ENCODE results near the gene DCAF11.
A peak's percentile ranks its signal among the peaks of the same experiment; 100 is the strongest.

The DCAF11 gene

GRCh38 chr14:24121210-24121609 is 6.6 kb downstream of the DCAF11 start:
- no peak for DNase-seq (ENCODE audit: low read depth)
- TF ChIP-seq, protein P1, sequence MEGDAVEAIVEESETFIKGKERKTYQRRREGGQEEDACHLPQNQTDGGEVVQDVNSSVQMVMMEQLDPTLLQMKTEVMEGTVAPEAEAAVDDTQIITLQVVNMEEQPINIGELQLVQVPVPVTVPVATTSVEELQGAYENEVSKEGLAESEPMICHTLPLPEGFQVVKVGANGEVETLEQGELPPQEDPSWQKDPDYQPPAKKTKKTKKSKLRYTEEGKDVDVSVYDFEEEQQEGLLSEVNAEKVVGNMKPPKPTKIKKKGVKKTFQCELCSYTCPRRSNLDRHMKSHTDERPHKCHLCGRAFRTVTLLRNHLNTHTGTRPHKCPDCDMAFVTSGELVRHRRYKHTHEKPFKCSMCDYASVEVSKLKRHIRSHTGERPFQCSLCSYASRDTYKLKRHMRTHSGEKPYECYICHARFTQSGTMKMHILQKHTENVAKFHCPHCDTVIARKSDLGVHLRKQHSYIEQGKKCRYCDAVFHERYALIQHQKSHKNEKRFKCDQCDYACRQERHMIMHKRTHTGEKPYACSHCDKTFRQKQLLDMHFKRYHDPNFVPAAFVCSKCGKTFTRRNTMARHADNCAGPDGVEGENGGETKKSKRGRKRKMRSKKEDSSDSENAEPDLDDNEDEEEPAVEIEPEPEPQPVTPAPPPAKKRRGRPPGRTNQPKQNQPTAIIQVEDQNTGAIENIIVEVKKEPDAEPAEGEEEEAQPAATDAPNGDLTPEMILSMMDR (IDR thresholded peaks at IDR 0.05; ENCODE audit: insufficient read depth, low read depth, low read length, missing control alignments): no peak
- H3K4me3 ChIP-seq (ENCODE audit: low read depth, low read length): no peak overlapping the region

- no peak for DNase-seq (ENCODE audit: low read depth)
- TF ChIP-seq, protein P1 (IDR thresholded peaks at IDR 0.05; ENCODE audit: insufficient read depth, low read depth, low read length, missing control alignments): no peak
- no peak overlapping the region for H3K4me3 ChIP-seq (ENCODE audit: low read depth, low read length)
These were observed 7.8 kb downstream of the DCAF11 start for GRCh38 chr14:24122416-24122815.

GRCh38 chr14:24122898-24123297 is 8.3 kb downstream of the DCAF11 start:
- H3K4me3 ChIP-seq (ENCODE audit: low read depth, low read length): no peak overlapping the region
- TF ChIP-seq, protein P1 (IDR thresholded peaks at IDR 0.05; ENCODE audit: insufficient read depth, low read depth, low read length, missing control alignments): no peak
- DNase-seq (ENCODE audit: low read depth): no peak

DNA sequence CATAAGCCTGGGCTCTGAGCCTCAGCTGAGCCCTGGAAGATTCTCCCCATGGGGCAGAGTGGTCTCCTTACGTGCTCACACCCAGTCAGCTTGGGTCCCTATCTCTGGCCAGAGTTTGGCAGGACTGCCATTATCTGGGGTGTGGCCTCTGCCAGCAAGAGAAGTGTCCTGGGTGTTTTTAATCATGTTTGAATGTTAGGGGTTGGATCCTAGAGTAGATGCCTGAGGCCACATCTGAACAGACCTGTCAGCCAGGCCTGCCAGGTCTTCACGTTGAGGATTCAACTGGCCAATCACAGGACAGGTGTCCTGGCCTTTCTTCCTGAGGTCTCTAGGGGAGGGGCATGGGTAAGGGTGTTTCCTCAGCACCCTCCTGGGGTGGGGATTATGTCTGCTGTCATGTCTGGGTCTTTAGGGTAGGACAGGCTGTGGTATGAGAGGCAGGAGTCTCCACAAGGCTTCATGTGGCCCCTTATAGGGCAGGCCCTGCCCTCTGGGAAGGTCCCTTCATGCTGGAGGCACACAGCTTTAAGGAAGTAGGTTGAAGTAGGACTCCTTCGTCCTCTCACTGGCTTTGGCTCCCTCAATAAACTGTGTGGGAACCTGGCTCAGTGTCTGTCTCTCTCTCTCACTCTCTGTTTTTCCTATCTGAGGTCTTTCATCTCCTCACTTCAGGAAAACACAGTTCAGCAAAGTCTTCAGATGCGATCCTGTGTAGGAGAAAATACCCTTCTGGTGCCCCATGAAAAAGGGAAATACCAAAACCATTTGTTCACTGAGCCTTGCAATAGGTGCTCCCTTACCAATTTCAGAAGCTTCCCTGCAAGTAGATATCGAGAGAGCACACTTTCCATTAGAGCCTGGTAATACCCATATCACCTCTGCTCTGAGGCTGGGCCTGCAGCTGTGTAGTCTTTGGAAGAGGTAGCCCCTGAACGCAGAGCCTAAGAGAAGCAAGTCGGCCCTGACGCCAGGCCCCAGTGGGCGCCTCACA is 9.1 kb downstream of the DCAF11 start:
- DNase-seq (ENCODE audit: low read depth): peak; percentile 67
- TF ChIP-seq, protein P1 (IDR thresholded peaks at IDR 0.05; ENCODE audit: insufficient read depth, low read depth, low read length, missing control alignments): no peak
- no peak overlapping the region for H3K4me3 ChIP-seq (ENCODE audit: low read depth, low read length)

- DNase-seq (ENCODE audit: low read depth): no peak
- TF ChIP-seq, protein P1 (IDR thresholded peaks at IDR 0.05; ENCODE audit: insufficient read depth, low read depth, low read length, missing control alignments): no peak
These were observed 12.4 kb downstream of the DCAF11 start for GRCh38 chr14:24126939-24127338.

GRCh38 chr14:24127673-24128072 is 13.1 kb downstream of the DCAF11 start:
- peak; percentile 35 for DNase-seq (ENCODE audit: low read depth)
- no peak overlapping the region for H3K4me3 ChIP-seq (ENCODE audit: low read depth, low read length)
- TF ChIP-seq, protein P1 (IDR thresholded peaks at IDR 0.05; ENCODE audit: insufficient read depth, low read depth, low read length, missing control alignments): no peak

More at GRCh38 chr14:24126939-24127338, 12.4 kb downstream of the DCAF11 start:
- H3K4me3 ChIP-seq (ENCODE audit: low read depth, low read length): no peak overlapping the region
